HG03521 (cell line): Measurements from ENCODE around the gene ANAPC5.
"Not testable (repeated sequence)": the region's sequence is repeated elsewhere in the genome, so short reads cannot be mapped to it uniquely, and the experiment has no call there.

Experiments used
- ATAC-seq: cut with Tn5 transposase; IDR thresholded peaks from one replicate; pipeline ENCODE4 v1.9.1; 2021; ENCODE audit warnings: mild to moderate bottlenecking, moderate library complexity; ENCODE audit not compliant: unreplicated experiment

The ANAPC5 gene, protein sequence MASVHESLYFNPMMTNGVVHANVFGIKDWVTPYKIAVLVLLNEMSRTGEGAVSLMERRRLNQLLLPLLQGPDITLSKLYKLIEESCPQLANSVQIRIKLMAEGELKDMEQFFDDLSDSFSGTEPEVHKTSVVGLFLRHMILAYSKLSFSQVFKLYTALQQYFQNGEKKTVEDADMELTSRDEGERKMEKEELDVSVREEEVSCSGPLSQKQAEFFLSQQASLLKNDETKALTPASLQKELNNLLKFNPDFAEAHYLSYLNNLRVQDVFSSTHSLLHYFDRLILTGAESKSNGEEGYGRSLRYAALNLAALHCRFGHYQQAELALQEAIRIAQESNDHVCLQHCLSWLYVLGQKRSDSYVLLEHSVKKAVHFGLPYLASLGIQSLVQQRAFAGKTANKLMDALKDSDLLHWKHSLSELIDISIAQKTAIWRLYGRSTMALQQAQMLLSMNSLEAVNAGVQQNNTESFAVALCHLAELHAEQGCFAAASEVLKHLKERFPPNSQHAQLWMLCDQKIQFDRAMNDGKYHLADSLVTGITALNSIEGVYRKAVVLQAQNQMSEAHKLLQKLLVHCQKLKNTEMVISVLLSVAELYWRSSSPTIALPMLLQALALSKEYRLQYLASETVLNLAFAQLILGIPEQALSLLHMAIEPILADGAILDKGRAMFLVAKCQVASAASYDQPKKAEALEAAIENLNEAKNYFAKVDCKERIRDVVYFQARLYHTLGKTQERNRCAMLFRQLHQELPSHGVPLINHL

DNA sequence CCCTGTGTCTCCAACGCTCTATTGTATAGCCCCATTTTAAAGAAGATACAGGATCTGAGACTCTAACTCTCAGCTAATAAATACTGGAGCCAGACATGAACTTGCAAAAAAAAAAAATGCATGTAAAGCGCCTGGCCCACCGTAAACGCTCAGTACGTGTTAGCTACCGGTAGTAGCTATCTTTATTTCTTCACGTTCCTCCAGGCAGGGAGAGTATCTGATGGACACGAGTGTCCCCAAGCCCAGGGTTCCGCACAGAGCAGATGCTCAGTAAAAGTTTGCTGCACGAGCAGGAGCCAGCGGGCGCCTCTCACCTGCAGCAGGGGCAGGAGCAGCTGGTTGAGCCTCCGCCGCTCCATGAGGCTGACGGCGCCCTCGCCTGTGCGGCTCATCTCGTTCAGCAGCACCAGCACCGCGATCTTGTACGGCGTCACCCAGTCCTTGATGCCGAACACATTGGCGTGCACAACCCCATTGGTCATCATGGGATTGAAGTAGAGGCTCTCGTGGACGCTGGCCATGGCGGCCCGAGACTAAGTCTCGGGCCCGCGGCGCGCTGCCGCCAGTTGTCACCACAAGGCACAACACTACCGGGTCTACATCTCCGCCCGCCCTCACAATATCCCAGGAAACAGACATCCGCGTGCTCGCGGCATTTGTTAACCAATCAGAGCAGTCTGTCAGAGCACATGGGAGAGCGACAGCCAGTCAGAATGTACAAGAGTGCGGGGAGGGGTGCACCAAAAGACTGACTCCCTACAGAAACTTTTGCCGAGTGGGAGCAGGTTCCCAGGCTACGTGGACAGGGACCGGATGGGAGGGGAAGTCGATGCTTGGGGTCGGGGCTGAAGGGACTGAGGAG is at the start of gene ANAPC5:
Gene ANAPC5, minus strand, starts transcription at position 592 of the 862 bp plus-strand sequence. Its CDS starts 71 bp downstream, at position 521.
- peak; percentile 98 for ATAC-seq

DNA sequence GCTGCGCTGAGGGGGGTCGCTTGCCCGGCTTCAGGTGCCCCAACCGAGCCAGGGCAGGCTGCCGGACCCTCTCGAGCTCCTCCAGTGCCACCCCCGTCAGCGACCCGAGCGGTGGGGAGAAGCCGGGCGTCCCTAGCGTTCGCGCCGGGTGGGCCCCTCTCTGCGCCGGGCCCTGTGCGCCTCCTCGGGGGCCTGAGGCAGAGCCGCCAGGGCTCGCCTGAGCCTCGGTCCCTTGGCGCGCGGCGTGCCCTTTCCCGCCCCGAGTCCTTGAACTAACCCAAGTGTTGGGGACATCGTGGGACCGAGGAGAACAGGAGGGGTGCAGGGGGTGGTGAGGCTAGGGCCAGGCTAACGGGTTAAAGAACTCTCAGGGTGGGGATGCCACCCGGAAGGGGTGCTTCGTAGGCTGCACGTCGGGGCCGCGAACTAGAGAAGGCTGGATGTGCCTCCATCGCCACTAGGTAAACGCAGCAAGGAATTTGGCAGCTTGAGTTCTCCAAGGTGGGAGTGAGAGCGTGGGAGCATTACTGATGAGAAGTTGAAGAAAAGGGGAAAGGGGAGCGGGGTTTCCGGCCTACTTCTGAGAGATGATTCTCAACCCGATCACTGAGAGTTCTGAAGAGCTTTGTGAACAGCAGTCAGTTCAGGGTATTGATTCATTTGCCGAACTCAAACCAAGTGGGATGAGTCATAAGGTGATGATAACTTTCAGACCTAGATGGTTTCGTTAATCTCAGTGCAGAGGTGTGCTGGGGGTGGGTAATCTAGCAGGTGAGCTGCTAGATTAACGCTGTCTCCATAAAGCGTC is 48.3 kb upstream of the ANAPC5 start:
- ATAC-seq, result peak; percentile 14

DNA sequence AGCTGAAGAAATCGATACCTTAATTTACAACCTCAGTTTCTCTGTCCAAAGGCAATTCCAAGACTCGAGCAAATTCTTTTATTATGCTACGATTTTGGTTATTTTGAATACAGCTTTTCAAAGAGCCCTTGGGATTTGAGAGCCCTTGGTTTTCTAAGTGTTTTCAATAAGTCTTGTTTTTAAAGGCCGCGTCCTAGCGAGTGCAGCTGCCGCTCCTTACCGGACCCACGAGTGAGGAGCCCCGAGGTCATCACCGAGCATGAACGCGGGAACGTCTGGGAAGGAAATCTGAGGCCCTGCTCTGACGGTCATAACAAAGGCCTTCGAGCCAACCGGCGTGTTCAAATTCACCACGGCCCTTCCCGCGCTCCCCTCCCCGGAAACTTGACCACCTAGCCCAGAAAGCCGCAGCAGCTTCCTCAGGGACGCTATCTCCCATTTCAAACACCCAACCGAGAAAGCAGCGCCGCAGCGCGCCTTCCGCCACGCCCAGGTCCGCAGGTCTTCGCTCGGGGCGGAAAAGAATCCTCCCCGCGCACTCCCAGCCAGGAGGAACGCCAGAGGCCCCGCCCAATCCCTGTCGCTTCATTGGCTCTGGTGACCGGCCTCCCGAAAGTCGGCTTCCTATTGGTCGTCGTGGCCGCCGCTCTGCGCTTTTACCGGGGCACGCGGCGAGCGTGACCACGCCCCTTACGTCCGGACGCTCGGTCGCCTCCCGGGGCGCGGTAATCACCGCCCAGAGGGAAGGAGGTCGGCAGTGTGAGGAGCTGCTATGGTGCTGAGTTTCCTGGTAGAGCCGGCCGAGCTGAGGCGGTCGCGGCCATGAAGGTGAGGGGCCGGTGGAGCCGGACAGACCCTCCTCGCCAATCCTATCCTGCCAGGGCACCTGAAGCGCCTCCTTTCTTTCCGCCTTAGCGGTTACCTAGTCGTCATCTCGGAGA is 47.5 kb upstream of the ANAPC5 start, which contains the start of gene RNF34:
Gene RNF34, plus strand, starts transcription at position 728 of the 941 bp plus-strand sequence. Its CDS starts 95 bp downstream, at position 823.
- peak; percentile 94 for ATAC-seq

DNA sequence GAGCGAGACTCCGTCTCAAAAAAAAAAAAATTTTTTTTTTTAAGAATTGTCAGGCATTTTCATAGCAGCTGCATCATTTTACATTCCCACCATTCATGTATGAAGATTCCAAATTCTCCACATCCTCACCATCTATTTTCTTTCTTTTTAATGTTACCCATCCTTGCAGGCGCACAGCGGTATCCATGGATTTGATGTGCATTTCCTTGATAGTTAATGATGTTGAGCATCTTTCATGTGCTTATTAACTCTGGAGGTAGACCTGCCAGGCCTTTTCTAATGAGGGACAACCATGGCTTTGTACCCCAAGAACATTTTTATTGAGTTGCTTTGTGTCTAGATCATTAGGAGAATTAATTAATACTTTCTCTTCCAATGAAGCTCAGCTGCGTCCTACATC is 46.1 kb upstream of the ANAPC5 start:
- ATAC-seq, result no peak

DNA sequence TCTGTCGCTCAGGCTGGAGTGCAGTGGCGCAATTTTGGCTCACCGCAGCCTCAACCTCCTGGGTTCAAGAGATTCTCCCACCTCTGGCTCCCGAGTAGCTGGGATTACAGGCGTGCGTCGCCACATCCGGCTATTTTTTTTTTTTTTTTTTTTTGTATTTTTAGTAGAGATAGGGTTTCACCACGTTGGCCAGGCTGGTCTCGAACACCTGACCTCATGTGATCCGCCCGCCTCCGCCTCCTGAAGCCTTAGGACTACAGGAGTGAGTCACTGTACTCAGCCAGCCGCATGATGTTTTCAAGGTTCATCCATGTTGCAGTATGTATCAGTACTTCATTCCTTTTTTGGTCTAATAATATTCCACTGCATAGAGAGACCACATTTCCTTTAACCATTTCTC is 45.3 kb upstream of the ANAPC5 start:
- no peak for ATAC-seq

DNA sequence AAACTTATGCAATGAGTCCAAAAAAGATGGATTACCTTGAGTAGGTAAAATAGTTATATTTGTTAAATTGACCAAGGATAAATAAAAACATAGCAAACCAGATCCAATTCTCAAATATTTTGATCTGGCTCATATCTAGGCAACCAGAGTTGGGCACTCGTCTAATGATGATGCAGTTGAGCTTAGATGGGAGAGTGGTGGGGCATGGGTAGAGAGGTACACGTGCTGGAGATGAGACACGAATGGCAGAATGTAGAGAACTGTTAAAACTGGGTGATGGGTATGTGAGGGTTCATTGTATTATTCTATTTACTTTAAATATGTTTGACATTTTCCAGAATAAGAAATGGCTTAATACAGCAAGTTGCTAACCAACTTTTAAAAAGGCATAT is 40.1 kb upstream of the ANAPC5 start:
- ATAC-seq, result no peak

DNA sequence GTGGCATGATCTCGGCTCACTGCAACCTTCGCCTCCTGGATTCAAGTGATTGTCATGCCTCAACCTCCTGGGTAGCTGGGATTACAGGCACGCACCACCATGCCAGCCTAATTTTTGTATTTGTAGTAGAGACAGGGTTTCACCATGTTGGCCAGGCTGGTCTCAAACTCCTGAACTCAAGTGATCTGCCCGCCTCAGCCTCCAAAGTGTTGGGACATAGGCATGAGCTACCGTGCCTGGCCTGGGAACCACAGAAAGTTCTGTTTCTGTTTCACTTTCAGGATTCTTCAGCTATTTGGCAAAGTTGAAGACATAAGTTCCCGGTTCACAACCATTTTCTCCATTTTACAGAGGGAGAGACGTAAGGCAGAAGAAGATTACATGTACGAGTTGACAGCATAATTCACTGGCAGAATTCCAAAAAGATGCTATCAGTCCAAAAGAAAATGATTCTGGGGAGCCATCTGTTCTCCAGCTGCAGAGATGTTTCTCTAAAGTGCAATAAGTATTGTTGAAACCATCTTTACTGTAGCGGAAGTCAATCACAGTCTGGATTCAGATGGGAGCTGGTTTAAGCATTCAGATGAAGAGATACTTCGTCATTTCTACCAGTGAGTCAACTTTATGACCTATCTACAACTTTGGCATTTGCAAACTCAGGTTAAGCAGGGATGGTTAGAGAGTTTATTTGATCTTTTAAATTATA is 39.6 kb upstream of the ANAPC5 start:
- ATAC-seq, result no peak

DNA sequence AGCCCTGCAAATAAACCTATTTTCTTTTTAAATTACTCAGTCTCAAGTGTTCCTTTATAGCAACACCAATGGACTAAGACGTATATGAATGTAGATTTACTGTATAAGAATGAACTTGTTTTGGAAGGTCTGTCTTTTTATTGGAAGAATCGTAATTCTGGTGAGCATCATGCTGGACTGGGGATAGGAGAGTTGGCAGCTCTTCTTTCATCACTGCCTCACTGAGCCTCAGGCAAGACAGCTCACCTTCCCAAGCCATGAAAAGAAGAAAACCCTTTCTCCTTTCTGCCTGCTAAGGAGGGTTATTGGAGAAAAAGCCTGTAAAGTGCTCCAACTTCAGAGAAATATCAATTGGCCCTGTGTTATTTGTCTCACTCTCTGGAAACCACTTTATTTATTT is 38.6 kb upstream of the ANAPC5 start:
- no peak for ATAC-seq

DNA sequence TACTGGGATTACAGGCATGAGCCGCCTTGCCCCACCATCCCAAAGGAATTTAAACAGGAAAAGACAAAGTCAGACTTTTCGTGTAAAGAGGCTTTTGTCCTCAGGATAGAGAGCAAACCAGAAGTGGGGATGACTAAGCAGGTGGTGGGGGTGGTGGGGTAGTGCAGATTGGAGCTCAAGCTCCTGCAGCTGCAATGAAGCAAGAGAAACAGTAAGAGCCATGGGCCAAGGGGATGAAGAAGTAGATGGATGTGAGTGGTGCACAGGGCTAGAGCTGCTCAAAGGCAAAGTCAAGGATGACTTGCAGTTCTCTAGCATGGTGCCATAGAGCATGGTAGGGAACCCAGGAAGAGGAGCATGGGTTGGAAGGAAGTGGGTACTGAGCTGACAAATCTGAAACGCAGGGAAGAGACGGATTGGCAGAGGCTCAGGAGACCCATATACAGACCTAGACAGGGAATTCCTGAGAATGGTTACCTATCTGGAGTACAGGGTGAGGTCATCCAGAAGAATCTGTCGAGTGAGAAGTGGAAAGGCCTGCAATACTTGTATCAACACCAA is 36.3 kb upstream of the ANAPC5 start:
- ATAC-seq, result no peak

DNA sequence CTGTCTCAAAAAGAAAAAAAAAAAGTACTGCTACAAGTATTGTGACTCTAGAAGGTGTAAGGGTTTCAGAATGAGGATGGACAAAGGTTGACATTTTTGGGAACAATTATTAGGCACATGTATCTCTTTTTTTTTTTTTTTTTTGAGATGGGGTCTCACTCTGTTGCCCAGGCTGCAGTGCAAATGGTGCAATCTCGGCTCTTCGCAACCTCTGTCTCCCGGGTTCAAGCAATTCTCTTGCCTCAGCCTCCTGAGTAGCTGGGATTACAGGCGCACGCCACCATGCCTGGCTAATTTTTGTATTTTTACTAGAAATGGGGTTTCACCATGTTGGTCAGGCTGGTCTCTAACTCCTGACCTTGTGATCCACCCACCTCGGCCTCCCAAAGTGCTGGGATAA is 32.7 kb upstream of the ANAPC5 start:
- not testable (repeated sequence) for ATAC-seq

DNA sequence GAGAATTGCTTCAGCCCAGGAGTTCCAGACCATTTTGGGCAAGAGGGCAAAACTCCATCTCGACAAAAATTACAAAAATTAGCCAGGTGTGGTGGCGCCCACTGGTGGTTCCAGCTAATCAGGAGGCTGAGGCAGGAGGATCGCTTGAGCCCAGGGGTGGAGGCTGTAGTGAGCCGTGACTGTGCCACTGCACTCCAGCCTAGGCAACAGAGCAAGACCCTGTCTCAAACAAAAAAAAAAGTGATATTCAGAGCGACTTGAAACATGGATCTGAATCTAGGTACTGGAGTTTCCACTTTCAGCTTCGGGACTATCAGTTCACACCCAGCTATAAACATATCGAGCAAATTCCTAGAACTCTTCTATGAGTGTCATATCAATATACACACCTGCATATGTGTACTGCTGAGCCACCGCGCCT is 31.4 kb upstream of the ANAPC5 start:
- ATAC-seq, result no peak

DNA sequence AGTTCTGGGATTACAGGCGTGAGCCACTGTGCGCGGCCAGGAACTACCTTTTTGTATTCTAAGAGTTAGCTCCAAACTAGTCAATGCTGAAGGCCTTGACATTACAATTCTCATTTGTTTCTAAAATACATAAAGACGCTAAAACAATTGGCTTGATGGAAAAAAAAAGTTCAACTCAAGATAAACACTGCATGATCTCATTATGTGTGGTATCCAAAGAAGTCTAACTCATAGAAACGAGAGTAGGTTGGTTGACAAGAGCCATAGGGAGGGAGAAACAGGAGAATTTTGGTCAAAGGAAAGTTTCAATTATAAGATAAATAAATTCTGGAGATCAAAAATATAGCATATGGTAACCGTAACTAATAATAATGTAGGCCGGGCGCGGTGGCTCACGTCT is 27.7 kb upstream of the ANAPC5 start:
- ATAC-seq, result no peak

DNA sequence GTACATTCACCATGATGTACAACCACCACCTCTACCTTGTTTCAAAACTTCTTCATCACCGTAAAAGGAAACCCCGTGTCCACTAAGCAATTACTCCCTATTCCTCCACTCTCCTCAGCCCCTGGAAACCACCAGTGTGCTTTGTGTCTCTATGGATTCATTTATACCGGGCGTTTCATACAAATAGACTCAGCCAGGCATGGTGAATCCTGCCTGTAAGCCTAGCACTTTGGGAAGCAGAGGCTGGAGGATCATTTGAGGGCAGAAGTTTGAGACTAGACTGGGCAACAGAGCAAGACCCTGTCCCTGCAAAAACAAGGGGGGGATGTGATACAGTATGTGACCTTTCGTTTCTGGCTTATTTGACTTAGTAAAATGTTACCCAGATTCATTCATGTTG is 26.5 kb upstream of the ANAPC5 start:
- ATAC-seq, result no peak

DNA sequence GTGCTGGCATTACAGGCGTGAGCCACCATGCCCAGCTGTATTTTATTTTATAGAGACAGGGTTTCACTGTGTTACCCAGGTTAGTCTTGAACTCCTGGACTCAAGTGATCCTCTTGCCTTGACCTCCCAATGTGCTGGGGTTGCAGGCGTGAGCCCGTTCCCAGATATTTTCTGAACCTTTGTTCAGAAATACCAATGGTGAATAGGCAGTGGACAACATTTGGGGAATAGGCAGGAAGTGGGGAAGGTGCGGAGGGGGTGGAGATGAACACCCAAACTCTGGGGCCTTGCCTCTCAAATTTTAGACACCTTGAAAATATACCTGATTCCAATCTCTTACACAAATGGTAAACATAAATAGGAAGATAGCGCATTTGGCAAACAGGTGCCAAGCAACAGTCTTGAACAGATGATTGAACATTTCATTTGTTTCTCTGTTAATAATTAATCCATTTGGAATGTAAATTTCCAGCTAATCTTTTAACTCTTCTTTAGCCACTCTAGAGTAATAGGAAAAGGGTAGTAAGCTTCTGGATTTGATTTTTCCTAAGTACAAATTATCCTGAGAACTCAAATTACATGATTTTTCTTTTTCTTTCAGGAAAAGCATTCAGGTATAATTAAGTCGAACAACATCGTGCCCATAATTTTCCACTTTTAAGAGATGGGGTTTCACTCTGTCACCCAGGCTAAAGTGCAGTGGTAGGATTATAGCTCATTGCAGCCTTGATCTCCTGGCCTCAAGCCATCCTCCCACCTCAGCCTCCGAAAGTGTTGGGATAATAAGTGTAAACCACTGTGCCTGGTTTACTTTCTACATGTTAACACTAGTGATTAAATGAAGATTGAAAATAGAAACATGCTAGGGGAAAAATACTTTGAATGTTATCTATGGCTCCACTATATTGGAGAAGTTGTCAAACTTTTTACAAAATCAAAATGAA is 24.8 kb upstream of the ANAPC5 start:
- ATAC-seq, result no peak

DNA sequence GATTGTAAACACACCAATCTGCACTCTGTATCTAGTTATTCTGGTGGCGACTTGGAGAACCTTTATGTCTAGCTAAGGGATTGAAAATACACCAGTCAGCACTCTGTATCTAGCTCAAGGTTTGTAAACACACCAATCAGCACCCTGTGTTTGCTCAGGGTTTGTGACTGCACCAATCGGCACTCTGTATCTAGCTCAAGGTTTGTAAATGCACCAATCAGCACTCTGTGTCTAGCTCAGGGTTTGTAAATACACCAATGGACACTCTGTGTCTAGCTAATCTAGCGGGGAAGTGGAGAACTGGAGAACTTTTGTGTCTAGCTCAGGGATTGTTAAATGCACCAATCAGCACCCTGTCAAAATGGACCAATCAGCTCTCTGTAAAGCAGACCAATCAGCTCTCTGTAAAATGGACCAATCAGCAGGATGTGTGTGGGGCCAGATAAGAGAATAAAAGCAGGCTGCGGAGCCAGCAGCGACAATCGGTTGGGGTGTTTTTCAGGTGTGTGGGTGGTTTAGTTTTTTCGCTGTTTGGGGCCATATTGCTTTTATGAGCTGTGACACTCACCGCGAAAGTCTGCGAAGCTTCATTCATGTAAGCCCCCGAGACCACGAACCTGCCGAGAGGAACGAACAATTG is 22.9 kb upstream of the ANAPC5 start:
- ATAC-seq, result not testable (repeated sequence)

DNA sequence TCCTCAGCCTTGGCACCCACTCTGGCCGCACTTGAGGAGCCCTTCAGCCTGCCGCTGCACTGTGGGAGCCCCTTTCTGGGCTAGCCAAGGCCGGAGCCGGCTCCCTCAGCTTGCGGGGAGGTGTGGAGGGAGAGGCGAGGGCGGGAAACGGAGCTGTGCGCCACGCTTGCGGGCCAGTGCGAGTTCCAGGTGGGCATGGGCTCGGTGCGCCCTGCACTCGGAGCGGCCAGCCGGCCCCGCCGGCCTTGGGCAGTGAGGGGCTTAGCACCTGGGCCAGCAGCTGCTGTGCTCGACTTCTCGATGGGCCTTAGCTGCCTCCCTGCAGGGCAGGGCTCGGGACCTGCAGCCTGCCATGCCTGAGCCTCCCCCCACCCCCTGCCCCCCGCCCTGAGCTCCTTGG is 22.1 kb upstream of the ANAPC5 start:
- not testable (repeated sequence) for ATAC-seq

DNA sequence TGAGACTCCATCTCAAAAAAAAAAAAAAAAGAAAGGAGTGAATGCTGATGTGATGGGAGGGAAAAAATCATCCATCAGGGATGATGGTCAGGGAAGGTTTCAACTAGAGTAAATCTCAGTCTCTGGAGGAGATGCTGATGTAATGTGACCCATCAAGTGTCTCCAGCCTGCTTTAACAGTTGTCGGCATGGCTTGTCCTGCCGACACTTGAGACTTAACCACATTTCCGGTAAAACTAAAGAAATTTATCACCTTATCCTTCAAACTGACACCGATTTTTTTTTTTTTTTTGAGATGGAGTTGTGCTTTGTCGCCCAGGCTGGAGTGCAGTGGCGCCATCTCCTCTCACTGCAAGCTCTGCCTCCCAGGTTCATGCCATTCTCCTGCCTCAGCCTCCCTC is 21.5 kb upstream of the ANAPC5 start:
- ATAC-seq, result no peak
